GM12864 (cell line): Measurements from ENCODE around the gene OR2A14.
"Not testable (repeated sequence)": the region's sequence is repeated elsewhere in the genome, so short reads cannot be mapped to it uniquely, and the experiment has no call there.

Source experiments
- DNase-seq: peaks from one replicate; pipeline ENCODE4 v3.0.0-alpha.2; 2011; ENCODE audit warnings: low read depth
- H3K4me3 ChIP-seq: 2 replicates; pipeline ENCODE4 v1.5.1; 2011; ENCODE audit warnings: mild to moderate bottlenecking, low read depth, low read length, control low read depth
- TF ChIP-seq, protein P1 (sequence below): IDR thresholded peaks from 2 replicates; pipeline ENCODE4 v1.5.1; 2011; ENCODE audit warnings: low read depth, mild to moderate bottlenecking, moderate library complexity, low read length, control low read depth, inconsistent platforms; ENCODE audit errors: missing control alignments

Gene OR2A14

DNA sequence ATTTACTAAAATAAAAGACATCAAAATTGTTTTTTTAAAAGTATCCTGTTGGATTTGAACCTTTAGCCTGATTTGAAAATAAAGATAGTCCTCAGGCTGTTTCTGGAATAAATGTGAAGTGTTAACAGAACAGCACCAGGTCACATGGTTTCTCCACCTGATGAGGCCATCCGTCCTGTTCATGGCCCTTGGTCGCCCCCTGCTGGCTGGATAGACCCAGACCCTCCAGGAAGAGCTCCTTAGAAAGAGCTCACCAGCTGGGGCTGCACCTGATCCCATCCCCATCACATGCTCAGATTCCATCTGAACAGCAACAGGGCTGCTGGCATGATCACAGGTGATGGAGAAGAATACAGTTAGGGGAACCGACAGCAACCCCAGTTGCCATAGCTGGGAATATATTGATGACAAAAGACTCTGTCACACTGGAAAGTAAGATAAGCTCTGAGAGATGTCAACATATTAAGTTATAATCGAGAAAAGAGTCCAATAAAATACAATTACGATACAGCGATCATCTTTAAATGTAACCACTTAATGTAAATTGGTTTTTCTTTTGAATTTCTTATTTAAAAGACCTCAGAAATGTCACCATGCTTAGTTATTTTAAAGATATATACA lies 4.8 kb downstream of the OR2A14 start:
- peak; percentile 37 for DNase-seq
- TF ChIP-seq, protein P1, sequence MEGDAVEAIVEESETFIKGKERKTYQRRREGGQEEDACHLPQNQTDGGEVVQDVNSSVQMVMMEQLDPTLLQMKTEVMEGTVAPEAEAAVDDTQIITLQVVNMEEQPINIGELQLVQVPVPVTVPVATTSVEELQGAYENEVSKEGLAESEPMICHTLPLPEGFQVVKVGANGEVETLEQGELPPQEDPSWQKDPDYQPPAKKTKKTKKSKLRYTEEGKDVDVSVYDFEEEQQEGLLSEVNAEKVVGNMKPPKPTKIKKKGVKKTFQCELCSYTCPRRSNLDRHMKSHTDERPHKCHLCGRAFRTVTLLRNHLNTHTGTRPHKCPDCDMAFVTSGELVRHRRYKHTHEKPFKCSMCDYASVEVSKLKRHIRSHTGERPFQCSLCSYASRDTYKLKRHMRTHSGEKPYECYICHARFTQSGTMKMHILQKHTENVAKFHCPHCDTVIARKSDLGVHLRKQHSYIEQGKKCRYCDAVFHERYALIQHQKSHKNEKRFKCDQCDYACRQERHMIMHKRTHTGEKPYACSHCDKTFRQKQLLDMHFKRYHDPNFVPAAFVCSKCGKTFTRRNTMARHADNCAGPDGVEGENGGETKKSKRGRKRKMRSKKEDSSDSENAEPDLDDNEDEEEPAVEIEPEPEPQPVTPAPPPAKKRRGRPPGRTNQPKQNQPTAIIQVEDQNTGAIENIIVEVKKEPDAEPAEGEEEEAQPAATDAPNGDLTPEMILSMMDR = peak; percentile 91
- no peak overlapping the region for H3K4me3 ChIP-seq

DNA sequence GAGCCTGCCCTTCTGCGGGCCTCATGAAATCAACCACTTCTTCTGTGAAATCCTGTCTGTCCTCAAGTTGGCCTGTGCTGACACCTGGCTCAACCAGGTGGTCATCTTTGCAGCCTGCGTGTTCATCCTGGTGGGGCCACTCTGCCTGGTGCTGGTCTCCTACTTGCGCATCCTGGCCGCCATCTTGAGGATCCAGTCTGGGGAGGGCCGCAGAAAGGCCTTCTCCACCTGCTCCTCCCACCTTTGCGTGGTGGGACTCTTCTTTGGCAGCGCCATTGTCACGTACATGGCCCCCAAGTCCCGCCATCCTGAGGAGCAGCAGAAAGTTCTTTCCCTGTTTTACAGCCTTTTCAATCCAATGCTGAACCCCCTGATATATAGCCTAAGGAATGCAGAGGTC lies 6.6 kb downstream of the OR2A14 start:
- not testable (repeated sequence) for DNase-seq, H3K4me3 ChIP-seq

DNA sequence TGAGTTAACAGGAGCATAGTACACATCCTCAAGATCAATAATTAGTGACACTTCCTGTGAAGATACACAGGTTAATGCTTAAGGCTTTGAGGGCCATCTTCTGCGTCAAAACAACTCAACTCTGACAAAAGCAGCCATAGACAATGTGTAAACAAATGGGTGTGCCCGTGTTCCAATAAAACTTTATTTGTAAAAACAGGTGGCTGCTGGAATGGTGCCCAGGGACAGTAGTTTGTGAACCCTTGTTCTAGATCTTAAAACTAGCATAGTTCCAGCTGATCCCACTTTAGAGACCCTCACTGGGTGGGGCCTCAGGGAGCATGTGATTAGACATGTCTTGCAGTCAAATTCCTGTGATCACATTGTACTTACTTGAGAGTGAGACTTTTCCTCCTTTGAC lies 7.8 kb downstream of the OR2A14 start:
- DNase-seq = no peak

DNA sequence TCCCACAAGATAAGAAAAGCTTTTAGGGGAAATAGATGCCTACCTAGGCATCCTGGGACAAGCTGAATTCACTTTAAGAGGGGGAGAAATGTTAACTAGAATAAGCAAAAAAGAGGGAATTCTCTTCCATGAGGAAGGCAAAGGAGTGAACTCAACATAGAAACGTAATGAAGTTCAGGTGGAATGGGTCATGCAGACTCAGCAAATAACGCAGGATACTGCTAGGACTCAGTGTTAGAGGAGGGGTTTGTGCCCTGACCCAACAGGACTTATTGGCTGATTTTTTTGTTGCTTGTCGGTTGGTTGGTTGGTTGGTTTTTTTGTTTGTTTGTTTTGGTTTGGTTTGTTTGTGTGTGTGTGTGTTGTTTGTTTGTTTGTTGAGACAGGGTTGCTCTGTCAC lies 9.3 kb downstream of the OR2A14 start:
- TF ChIP-seq, protein P1 = no peak
- no peak overlapping the region for H3K4me3 ChIP-seq
- DNase-seq = no peak

More for the DNA sequence above, 7.8 kb downstream of the OR2A14 start:
- TF ChIP-seq, protein P1 = no peak
- H3K4me3 ChIP-seq = no peak overlapping the region

DNA sequence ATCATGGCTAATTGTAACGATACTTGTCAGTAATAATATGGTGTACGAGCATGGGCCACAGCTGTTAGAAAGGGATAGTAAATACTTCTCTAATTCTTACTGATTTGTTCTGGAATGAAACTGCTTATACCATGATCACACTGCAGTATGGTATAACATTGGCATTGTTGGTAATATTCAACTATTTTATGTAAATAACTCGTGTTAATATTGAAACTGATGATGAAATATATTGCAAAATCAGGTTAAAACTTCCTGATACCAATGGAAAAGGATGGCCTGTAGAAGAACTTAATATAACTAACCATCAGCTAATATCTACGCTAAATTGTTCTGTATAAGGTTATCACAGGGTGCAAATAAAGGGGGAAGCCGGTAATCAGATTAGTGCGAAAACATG lies 10.3 kb downstream of the OR2A14 start:
- no peak overlapping the region for H3K4me3 ChIP-seq
- TF ChIP-seq, protein P1 = no peak
- no peak for DNase-seq

DNA sequence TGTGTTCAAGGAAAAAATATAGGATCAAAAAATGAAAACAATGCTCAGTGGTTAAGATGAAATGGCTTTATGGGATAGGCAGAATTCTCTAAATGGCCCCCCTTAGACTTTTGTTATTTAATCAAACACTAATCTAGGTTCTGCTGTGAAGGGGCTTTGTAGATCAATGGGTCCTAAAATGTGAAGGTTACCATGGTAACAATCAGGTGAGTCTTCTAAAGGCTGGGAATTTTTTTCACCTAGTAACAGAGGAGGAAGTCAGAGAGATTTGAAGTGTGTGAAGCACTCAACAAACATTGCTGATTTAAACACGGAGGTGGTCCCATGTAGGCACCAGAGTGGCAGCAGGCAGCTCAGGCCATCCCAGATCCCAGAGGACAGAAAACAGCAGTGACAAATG lies 11.1 kb downstream of the OR2A14 start:
- DNase-seq = no peak
- TF ChIP-seq, protein P1 = no peak
- no peak overlapping the region for H3K4me3 ChIP-seq

DNA sequence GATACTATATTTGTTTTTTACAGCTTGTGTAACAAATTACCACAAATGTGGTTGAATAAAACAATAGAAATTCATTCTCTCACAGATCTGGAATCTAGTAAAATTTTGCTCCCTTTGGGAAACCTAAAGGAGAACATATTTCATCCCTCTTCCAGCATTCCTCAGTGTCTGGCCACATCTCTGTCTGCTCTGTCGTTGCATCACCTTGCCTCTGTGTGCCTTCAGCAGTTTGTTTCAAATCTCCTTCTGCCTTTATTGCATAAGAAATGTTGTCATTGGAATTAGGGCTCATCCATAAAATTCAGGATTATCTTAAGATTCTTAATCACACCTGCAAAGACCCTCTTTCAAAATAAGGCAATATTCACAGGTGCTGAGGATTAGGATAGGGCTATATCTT lies 14.5 kb downstream of the OR2A14 start:
- H3K4me3 ChIP-seq = no peak overlapping the region
- no peak for DNase-seq
- TF ChIP-seq, protein P1 = no peak
